H9 (cell line): ENCODE measurements around the gene RXFP3. TPM values are rescaled to one million over a fixed set of nuclear protein-coding genes. Genes with fewer than 3 reads are reported as not detected.

ENCODE experiments used
- DNase-seq: peaks from one replicate; pipeline ENCODE4 v3.0.0-alpha.2; 2017
- H2AFZ ChIP-seq: one replicate; pipeline ENCODE4 v1.6.1; 2013; ENCODE audit warnings: mild to moderate bottlenecking, low read length, control low read depth, moderate library complexity
- H2AK5ac ChIP-seq: 2 replicates; pipeline ENCODE4 v1.6.1; 2013; ENCODE audit warnings: low read length, control low read depth, mixed read lengths; ENCODE audit not compliant: insufficient read length
- H2BK120ac ChIP-seq: one replicate; pipeline ENCODE4 v1.6.1; 2013; ENCODE audit warnings: low read depth, mild to moderate bottlenecking, low read length, control low read depth, inconsistent platforms; ENCODE audit not compliant: poor library complexity, severe bottlenecking
- H2BK12ac ChIP-seq: 2 replicates; pipeline ENCODE4 v1.6.1; 2013; ENCODE audit warnings: low read length, control low read depth, mixed read lengths, low read depth; ENCODE audit not compliant: insufficient read length
- H2BK15ac ChIP-seq: 2 replicates; pipeline ENCODE4 v1.6.1; 2013; ENCODE audit warnings: low read depth, low read length, control low read depth
- H2BK20ac ChIP-seq: one replicate; pipeline ENCODE4 v1.6.1; 2013; ENCODE audit warnings: low read depth, mild to moderate bottlenecking, low read length, control low read depth, inconsistent platforms; ENCODE audit not compliant: poor library complexity, severe bottlenecking
- H2BK5ac ChIP-seq: 2 replicates; pipeline ENCODE4 v1.6.1; 2013; ENCODE audit warnings: low read length, control low read depth, mixed read lengths; ENCODE audit not compliant: insufficient read length
- H3K14ac ChIP-seq: 2 replicates; pipeline ENCODE4 v1.6.1; 2013; ENCODE audit warnings: low read length, control low read depth; ENCODE audit not compliant: insufficient read depth
- H3K18ac ChIP-seq: 2 replicates; pipeline ENCODE4 v1.6.1; 2013; ENCODE audit warnings: low read depth, mild to moderate bottlenecking, mixed read lengths, low read length, control low read depth; ENCODE audit not compliant: insufficient read length
- H3K23ac ChIP-seq: 2 replicates; pipeline ENCODE4 v1.6.1; 2013; ENCODE audit warnings: low read length, control low read depth, mixed read lengths, low read depth; ENCODE audit not compliant: insufficient read length
- H3K23me2 ChIP-seq: 2 replicates; pipeline ENCODE4 v1.6.1; 2013; ENCODE audit warnings: low read depth, mild to moderate bottlenecking, mixed read lengths, low read length, control low read depth; ENCODE audit not compliant: insufficient read length, poor library complexity, severe bottlenecking
- H3K27ac ChIP-seq: 2 replicates; pipeline ENCODE4 v1.5.1; 2013; ENCODE audit warnings: low read length, control low read depth, mixed read lengths, low read depth; ENCODE audit not compliant: insufficient read length
- H3K27me3 ChIP-seq: 2 replicates; pipeline ENCODE4 v1.6.1; 2013; ENCODE audit warnings: low read length, control low read depth, inconsistent platforms; ENCODE audit not compliant: insufficient read depth
- H3K4ac ChIP-seq: 2 replicates; pipeline ENCODE4 v1.6.1; 2013; ENCODE audit warnings: low read depth, mild to moderate bottlenecking, control low read depth, inconsistent platforms, low read length, moderate library complexity
- H3K4me1 ChIP-seq: 2 replicates; pipeline ENCODE4 v1.6.1; 2013; ENCODE audit warnings: low read length, control low read depth, inconsistent platforms; ENCODE audit not compliant: insufficient read depth
- H3K4me2 ChIP-seq: 2 replicates; pipeline ENCODE4 v1.6.1; 2013; ENCODE audit warnings: low read length, control low read depth, mixed read lengths; ENCODE audit not compliant: insufficient read length, insufficient read depth
- H3K56ac ChIP-seq: 2 replicates; pipeline ENCODE4 v1.6.1; 2013; ENCODE audit warnings: low read depth, mild to moderate bottlenecking, mixed read lengths, low read length, control low read depth; ENCODE audit not compliant: insufficient read length
- H3K79me1 ChIP-seq: 2 replicates; pipeline ENCODE4 v1.6.1; 2013; ENCODE audit warnings: low read depth, mild to moderate bottlenecking, moderate library complexity, low read length, control low read depth, inconsistent platforms; ENCODE audit not compliant: insufficient read depth, poor library complexity, severe bottlenecking
- H3K79me2 ChIP-seq: 2 replicates; pipeline ENCODE4 v1.6.1; 2013; ENCODE audit warnings: low read length, control low read depth, inconsistent platforms; ENCODE audit not compliant: insufficient read depth
- H3K9ac ChIP-seq: 2 replicates; pipeline ENCODE4 v1.6.1; 2013; ENCODE audit warnings: low read length, control low read depth, mixed read lengths; ENCODE audit not compliant: insufficient read length; ENCODE audit errors: extremely low read depth
- H3K9me3 ChIP-seq: one replicate; pipeline ENCODE4 v1.6.1; 2013; ENCODE audit warnings: low read depth, low read length, inconsistent platforms; ENCODE audit not compliant: control insufficient read depth
- H3T11ph ChIP-seq: one replicate; pipeline ENCODE4 v1.6.1; 2013; ENCODE audit warnings: mild to moderate bottlenecking, low read length, control low read depth, inconsistent platforms
- H4K20me1 ChIP-seq: one replicate; pipeline ENCODE4 v1.6.1; 2013; ENCODE audit not compliant: control insufficient read depth, insufficient read length, insufficient read depth
- H4K5ac ChIP-seq: 2 replicates; pipeline ENCODE4 v1.6.1; 2013; ENCODE audit warnings: low read depth, mild to moderate bottlenecking, mixed read lengths, low read length, control low read depth; ENCODE audit not compliant: insufficient read length
- H4K8ac ChIP-seq: replicated peaks from 2 replicates; pipeline ENCODE4 v1.6.1; 2013; ENCODE audit warnings: low read length, control low read depth, mixed read lengths, low read depth; ENCODE audit not compliant: insufficient read length
- H4K91ac ChIP-seq: 2 replicates; pipeline ENCODE4 v1.6.1; 2013; ENCODE audit warnings: low read depth, mild to moderate bottlenecking, moderate library complexity, mixed read lengths, low read length, control low read depth; ENCODE audit not compliant: insufficient read length
- H3K27ac Mint-ChIP-seq, 3 experiments: 2 replicates in 2 of 3; 3 replicates in 1 of 3; pipeline ENCODE4 v1.8.0; 2020 to 2021; ENCODE audit warnings: mixed read lengths in 3 of 3, mild to moderate bottlenecking in 1 of 3, moderate library complexity in 1 of 3
- H3K27me3 Mint-ChIP-seq: 2 replicates; pipeline ENCODE4 v1.8.0; 2021; ENCODE audit warnings: low read depth, mild to moderate bottlenecking, moderate library complexity, mixed read lengths
- H3K36me3 Mint-ChIP-seq, 3 experiments: 2 replicates in 2 of 3; 3 replicates in 1 of 3; pipeline ENCODE4 v1.8.0; 2020 to 2021; ENCODE audit warnings: low read depth in 3 of 3, mixed read lengths in 3 of 3; ENCODE audit not compliant: insufficient read depth in 1 of 3
- H3K4me1 Mint-ChIP-seq, 2 experiments: 2 replicates each; pipeline ENCODE4 v1.8.0; 2020; ENCODE audit warnings: mixed read lengths in 2 of 2
- H3K4me3 Mint-ChIP-seq, 2 experiments: 2 replicates in 1 of 2; 3 replicates in 1 of 2; pipeline ENCODE4 v1.8.0; 2020 to 2021; ENCODE audit warnings: mild to moderate bottlenecking in 2 of 2, mixed read lengths in 2 of 2, moderate library complexity in 1 of 2
- H3K9me3 Mint-ChIP-seq, 2 experiments: 2 replicates in 1 of 2; 3 replicates in 1 of 2; pipeline ENCODE4 v1.8.0; 2020; ENCODE audit warnings: mild to moderate bottlenecking in 2 of 2, mixed read lengths in 2 of 2, moderate library complexity in 1 of 2
- WGBS: extraction: QIAGEN DNeasy Blood & Tissue Kit; methylation state at CpG from one replicate; pipeline ENCODE4 v1.1.7; 2013; ENCODE audit warnings: missing lambda C conversion rate, low lambda C conversion rate, mixed read lengths; ENCODE audit not compliant: insufficient read length; ENCODE audit errors: extremely low coverage; 5-methylcytosine and 5-hydroxymethylcytosine counted together
- total RNA-seq: library from RNA; stranded (reverse); gene quantifications from 2 replicates; pipeline ENCODE4 v1.2.1, GENCODE V29; 2021
- TF ChIP-seq, protein P1 (sequence below): fragments of 200-600 bp; sonication (generic); conservative IDR thresholded peaks from 3 replicates; pipeline ENCODE4 v1.8.0; 2021; ENCODE audit warnings: antibody characterized with exemption, mild to moderate bottlenecking

The RXFP3 gene
- total RNA-seq, 1 experiment from 2014 or later = not detected

GRCh38 chr5:33931136-33931535 is 5.0 kb upstream of the RXFP3 start:
- WGBS = no CpG with 5 or more reads among the region's 5 CpGs
- H3K27me3 ChIP-seq = peaks cover 4% of the 10 kb centered on the region; the same call in 1 of the 2 replicates
- H3K4me1 ChIP-seq = peaks cover 7% of the 10 kb centered on the region; the same call in 1 of the 2 replicates

More at GRCh38 chr5:33931136-33931535, 5.0 kb upstream of the RXFP3 start:
- Histone ChIP-seq H2BK12ac (no peak overlapping the region), H3K79me1 (no peaks in the 10 kb centered on the region), H2BK20ac (no peak overlapping the region), H3K9me3 (no peaks in the 10 kb centered on the region), H3K9ac (no peak overlapping the region), H3K4me2 (no peak overlapping the region), H3T11ph (no peak overlapping the region), H3K4ac (no peak overlapping the region), H4K91ac (no peak overlapping the region), H2BK5ac (no peak overlapping the region), H2BK120ac (no peak overlapping the region), H4K8ac (no peak overlapping the region), H3K23ac (no peak overlapping the region), H2AK5ac (no peak overlapping the region), H3K27ac (no peak overlapping the region), H3K56ac (no peak overlapping the region), H4K5ac (no peak overlapping the region), H2BK15ac (no peak overlapping the region), H3K18ac (no peak overlapping the region), H3K14ac (no peak overlapping the region), H2AFZ (no peak overlapping the region), H3K79me2 (no peaks in the 10 kb centered on the region), H3K23me2 (peaks cover 5% of the 10 kb centered on the region), H4K20me1 (no peaks in the 10 kb centered on the region)
- Mint-ChIP-seq H3K36me3 (no peaks in the 10 kb centered on the region; a peak in 1 of 7 replicates), H3K4me3 (no peak overlapping the region; a peak in 1 of 5 replicates), H3K27me3 (peaks cover 9% of the 10 kb centered on the region), H3K4me1 (peaks cover 49 to 52% of the 10 kb centered on the region in 2 experiments), H3K27ac (peak overlapping the region in 2 of 3 experiments; percentile 53 to 79; a peak in 2 of 7 replicates), H3K9me3 (no peaks in the 10 kb centered on the region)
- TF ChIP-seq, protein P1, sequence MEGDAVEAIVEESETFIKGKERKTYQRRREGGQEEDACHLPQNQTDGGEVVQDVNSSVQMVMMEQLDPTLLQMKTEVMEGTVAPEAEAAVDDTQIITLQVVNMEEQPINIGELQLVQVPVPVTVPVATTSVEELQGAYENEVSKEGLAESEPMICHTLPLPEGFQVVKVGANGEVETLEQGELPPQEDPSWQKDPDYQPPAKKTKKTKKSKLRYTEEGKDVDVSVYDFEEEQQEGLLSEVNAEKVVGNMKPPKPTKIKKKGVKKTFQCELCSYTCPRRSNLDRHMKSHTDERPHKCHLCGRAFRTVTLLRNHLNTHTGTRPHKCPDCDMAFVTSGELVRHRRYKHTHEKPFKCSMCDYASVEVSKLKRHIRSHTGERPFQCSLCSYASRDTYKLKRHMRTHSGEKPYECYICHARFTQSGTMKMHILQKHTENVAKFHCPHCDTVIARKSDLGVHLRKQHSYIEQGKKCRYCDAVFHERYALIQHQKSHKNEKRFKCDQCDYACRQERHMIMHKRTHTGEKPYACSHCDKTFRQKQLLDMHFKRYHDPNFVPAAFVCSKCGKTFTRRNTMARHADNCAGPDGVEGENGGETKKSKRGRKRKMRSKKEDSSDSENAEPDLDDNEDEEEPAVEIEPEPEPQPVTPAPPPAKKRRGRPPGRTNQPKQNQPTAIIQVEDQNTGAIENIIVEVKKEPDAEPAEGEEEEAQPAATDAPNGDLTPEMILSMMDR = no peak
- DNase-seq = no peak
